Peyer's patch (tissue), 4 donors: ENCODE data around the gene C1orf167.

Source experiments
- CTCF ChIP-seq, 6 experiments: fragments of 450-650 bp in 4 of 6; fragments of 200-600 bp in 2 of 6; sonication (generic) in 1 of 6; IDR thresholded peaks; one replicate each; pipeline ENCODE4 v1.5.1; 2017 to 2019; ENCODE audit warnings: antibody characterized with exemption in 6 of 6, mild to moderate bottlenecking in 3 of 6, moderate library complexity in 1 of 6
- POLR2A ChIP-seq, 2 donors: fragments of 450-650 bp; IDR thresholded peaks; one replicate each; pipeline ENCODE4 v1.5.1; 2017; ENCODE audit warnings: antibody characterized with exemption in 2 of 2, mild to moderate bottlenecking in 2 of 2, moderate library complexity in 2 of 2

DNA sequence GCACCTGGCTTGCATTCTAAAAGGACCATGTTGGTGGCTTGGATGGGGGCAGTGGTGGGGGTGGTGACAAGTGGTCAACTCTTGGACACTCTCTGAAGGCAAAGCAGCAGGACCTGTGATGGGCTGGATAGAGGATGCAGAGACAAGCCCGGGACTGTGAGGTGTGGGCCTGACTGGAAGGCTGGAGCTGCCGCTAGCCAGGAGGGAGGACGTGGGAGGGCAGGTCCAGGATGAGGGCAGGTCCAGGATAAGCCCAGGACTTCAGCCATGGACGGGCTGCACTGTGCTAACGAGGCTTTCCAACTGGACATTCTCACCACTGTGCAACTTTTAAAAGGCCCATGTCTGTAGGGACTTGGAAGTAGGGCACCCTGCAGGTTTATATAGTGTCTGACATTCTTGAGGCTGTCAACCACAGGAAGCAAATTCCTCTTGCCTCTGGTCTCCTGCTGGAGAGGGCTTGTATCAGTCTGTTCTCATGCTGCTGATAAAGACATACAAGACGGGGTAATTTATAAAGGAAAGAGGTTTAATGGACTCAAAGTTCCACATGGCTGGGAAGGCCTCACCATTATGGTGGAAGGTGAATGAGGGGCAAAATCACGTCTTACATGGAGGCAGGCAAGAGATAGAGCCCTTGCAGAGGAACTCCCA lies 8.3 kb upstream of the C1orf167 start:
- no peak for TF ChIP-seq CTCF (IDR thresholded peaks at IDR 0.05)
- TF ChIP-seq POLR2A (IDR thresholded peaks at IDR 0.05): no peak
